Calu3 (cell line): ENCODE results near the gene IL20RB. TPM values are rescaled to one million over a fixed set of nuclear protein-coding genes. Genes with fewer than 3 reads are reported as not detected.

Source experiments
- BruUV-seq: library from RNA; stranded (reverse); fragments of 400-500 nt; replicated peaks from 2 replicates; lab custom pipeline; 2021; lab: Mats Ljungman, UMichigan
- CTCF ChIA-PET: fragments of 300-600 bp; sonication (Branson Sonifier 250); formaldehyde crosslinking; loops from one replicate; lab custom pipeline; 2022; ENCODE audit warnings: antibody characterized with exemption; lab: Charles Lee
- DNase-seq: peaks from one replicate; pipeline ENCODE4 v3.0.0; 2022
- H3K27ac Mint-ChIP-seq: one replicate; pipeline ENCODE4 v1.8.0; 2022; ENCODE audit warnings: mixed read lengths; ENCODE audit not compliant: unreplicated experiment
- H3K27me3 Mint-ChIP-seq: one replicate; pipeline ENCODE4 v1.8.0; 2022; ENCODE audit warnings: mixed read lengths; ENCODE audit not compliant: unreplicated experiment
- H3K36me3 Mint-ChIP-seq: one replicate; pipeline ENCODE4 v1.8.0; 2022; ENCODE audit warnings: mild to moderate bottlenecking, moderate library complexity, mixed read lengths; ENCODE audit not compliant: insufficient read depth, unreplicated experiment
- H3K4me1 Mint-ChIP-seq: one replicate; pipeline ENCODE4 v1.8.0; 2022; ENCODE audit warnings: mild to moderate bottlenecking, low read depth, mixed read lengths; ENCODE audit not compliant: unreplicated experiment
- H3K4me3 Mint-ChIP-seq: one replicate; pipeline ENCODE4 v1.8.0; 2022; ENCODE audit warnings: mild to moderate bottlenecking, low read depth, moderate library complexity, mixed read lengths; ENCODE audit not compliant: unreplicated experiment
- H3K9me3 Mint-ChIP-seq: one replicate; pipeline ENCODE4 v1.8.0; 2022; ENCODE audit warnings: low read depth, mixed read lengths; ENCODE audit not compliant: unreplicated experiment
- CTCF ChIP-seq: fragments of 200-600 bp; IDR thresholded peaks from one replicate; pipeline ENCODE4 v1.8.0; 2022; ENCODE audit warnings: antibody characterized with exemption; ENCODE audit not compliant: unreplicated experiment
- intact Hi-C: fragments of 100-400 bp; cut with micrococcal nuclease; formaldehyde crosslinking; loops from one replicate; pipeline ENCODE4 v1.10.0; 2022; ENCODE audit not compliant: unreplicated experiment
- total RNA-seq: library from RNA; stranded (reverse); gene quantifications from 2 replicates; pipeline ENCODE4 v1.2.3, GENCODE V29; 2022

Gene IL20RB
- total RNA-seq, 1 experiment from 2014 or later: 12.0 TPM

- intact Hi-C loops: loop anchor here (2.0 to 10.0 kb wide), 3 partner anchors 69 to 537 kb away; partner anchors contain the start of gene NCK1
- peaks cover 61% of the 10 kb centered on the region for H3K36me3 Mint-ChIP-seq
- peak overlapping the region; percentile 62 for H3K4me3 Mint-ChIP-seq
- H3K4me1 Mint-ChIP-seq: peaks cover 66% of the 10 kb centered on the region
- BruUV-seq: no TSS peak
- CTCF ChIA-PET: interaction anchor here (0.7 to 1.8 kb wide), 5 partner anchors 9 to 386 kb away, joined by 3 to 10 read pairs (median 4); partner anchors contain the start of gene STAG1
- H3K27me3 Mint-ChIP-seq: no peaks in the 10 kb centered on the region
- peak overlapping the region; percentile 83 for H3K27ac Mint-ChIP-seq
- DNase-seq: peak; percentile 33
- no peak for TF ChIP-seq CTCF
- H3K9me3 Mint-ChIP-seq: no peaks in the 10 kb centered on the region
These were observed 26.2 kb upstream of the IL20RB start for GRCh38 chr3:136931606-136932005.

GRCh38 chr3:136932523-136932922, 25.3 kb upstream of the IL20RB start:
- CTCF ChIA-PET: no interaction called here
- Mint-ChIP-seq H3K27ac (peak overlapping the region; percentile 80), H3K4me3 (peak overlapping the region; percentile 62), H3K27me3 (no peaks in the 10 kb centered on the region), H3K36me3 (peaks cover 60% of the 10 kb centered on the region), H3K4me1 (peaks cover 65% of the 10 kb centered on the region), H3K9me3 (no peaks in the 10 kb centered on the region)
- intact Hi-C loops: loop anchor here (5.0 to 10.0 kb wide), 2 partner anchors 110 to 538 kb away; no protein-coding TSS in a partner anchor
- no peak for DNase-seq
- BruUV-seq: no TSS peak
- no peak for TF ChIP-seq CTCF

- H3K36me3 Mint-ChIP-seq: peaks cover 54% of the 10 kb centered on the region
- no TSS peak for BruUV-seq
- no peaks in the 10 kb centered on the region for H3K27me3 Mint-ChIP-seq
- TF ChIP-seq CTCF: no peak
- intact Hi-C loops: loop anchor here (5.0 to 10.0 kb wide), 2 partner anchors 111 to 538 kb away; no protein-coding TSS in a partner anchor
- H3K4me1 Mint-ChIP-seq: peaks cover 65% of the 10 kb centered on the region
- no peak for DNase-seq
- peak overlapping the region; percentile 62 for H3K4me3 Mint-ChIP-seq
- CTCF ChIA-PET: interaction anchor here (0.5 to 1.2 kb wide), 4 partner anchors 9 to 1446 kb away, joined by 3 to 6 read pairs (median 4); no protein-coding TSS in a partner anchor
- H3K27ac Mint-ChIP-seq: peak overlapping the region; percentile 80
- no peaks in the 10 kb centered on the region for H3K9me3 Mint-ChIP-seq
These were observed 24.6 kb upstream of the IL20RB start for GRCh38 chr3:136932978-136933772.

- BruUV-seq: no TSS peak
- Mint-ChIP-seq H3K4me3 (no peak overlapping the region), H3K27me3 (no peaks in the 10 kb centered on the region), H3K27ac (peak overlapping the region; percentile 41), H3K4me1 (peaks cover 55% of the 10 kb centered on the region), H3K36me3 (peaks cover 29% of the 10 kb centered on the region), H3K9me3 (no peaks in the 10 kb centered on the region)
- TF ChIP-seq CTCF: no peak
- CTCF ChIA-PET: no interaction called here
- no peak for DNase-seq
- intact Hi-C loops: loop anchor here (10.0 kb wide), 1 partner anchor 542 kb away; no protein-coding TSS in a partner anchor
These were observed 20.6 kb upstream of the IL20RB start for GRCh38 chr3:136937175-136937574.
